SHP77 treated with DMSO at 0.1 percent for 48 hours (cell line): ENCODE measurements around the gene SIK3.
"Not testable (repeated sequence)": the region's sequence is repeated elsewhere in the genome, so short reads cannot be mapped to it uniquely, and the experiment has no call there.

Experiments
- DNase-seq: peaks from one replicate; lab custom pipeline; 2025; lab: John Stamatoyannopoulos, UW

SIK3 gene

GRCh38 chr11:117076941-117077691 lies 21.1 kb downstream of the SIK3 start:
- DNase-seq, result no peak

GRCh38 chr11:117075186-117075585 lies 23.0 kb downstream of the SIK3 start:
- no peak for DNase-seq

- no peak for DNase-seq
Observed at GRCh38 chr11:117074119-117074518, 24.1 kb downstream of the SIK3 start.

GRCh38 chr11:117073539-117073938 lies 24.7 kb downstream of the SIK3 start:
- no peak for DNase-seq

- no peak for DNase-seq
Observed at GRCh38 chr11:117072517-117073461, 25.4 kb downstream of the SIK3 start.

- no peak for DNase-seq
Observed at GRCh38 chr11:117071344-117071787, 26.9 kb downstream of the SIK3 start.

- no peak for DNase-seq
Observed at GRCh38 chr11:117070016-117070415, 28.2 kb downstream of the SIK3 start.

- DNase-seq, result no peak
Observed at GRCh38 chr11:117068303-117068860, 29.8 kb downstream of the SIK3 start.

GRCh38 chr11:117066959-117067358 lies 31.3 kb downstream of the SIK3 start:
- DNase-seq, result no peak

GRCh38 chr11:117064275-117064674 lies 34.0 kb downstream of the SIK3 start:
- no peak for DNase-seq

- no peak for DNase-seq
Observed at GRCh38 chr11:117062498-117062897, 35.7 kb downstream of the SIK3 start.

- no peak for DNase-seq
Observed at GRCh38 chr11:117061256-117061655, 37.0 kb downstream of the SIK3 start.

- DNase-seq, result no peak
Observed at GRCh38 chr11:117059611-117060148, 38.5 kb downstream of the SIK3 start.

- no peak for DNase-seq
Observed at GRCh38 chr11:117058761-117059261, 39.4 kb downstream of the SIK3 start.

GRCh38 chr11:117057727-117058126 lies 40.5 kb downstream of the SIK3 start:
- DNase-seq, result no peak

GRCh38 chr11:117057317-117057716 lies 40.9 kb downstream of the SIK3 start:
- DNase-seq, result no peak

GRCh38 chr11:117055469-117055868 lies 42.8 kb downstream of the SIK3 start:
- DNase-seq, result no peak

GRCh38 chr11:117054382-117054781 lies 43.8 kb downstream of the SIK3 start:
- DNase-seq, result no peak

- no peak for DNase-seq
Observed at GRCh38 chr11:117052196-117053149, 45.8 kb downstream of the SIK3 start.

- DNase-seq, result not testable (repeated sequence)
Observed at GRCh38 chr11:117050121-117050520, 48.1 kb downstream of the SIK3 start.

- not testable (repeated sequence) for DNase-seq
Observed at GRCh38 chr11:117046627-117047026, 51.6 kb downstream of the SIK3 start.
